ENCODE results near the gene TOX3.

Gene TOX3

GRCh38 chr16:52537516-52537915 lies 9.4 kb downstream of the TOX3 start:
- no peak for TF ChIP-seq FOXM1 (IDR thresholded peaks at IDR 0.05; ENCODE audit: borderline replicate concordance, low read depth)
- no peak for TF ChIP-seq TAF1 (IDR thresholded peaks at IDR 0.05; ENCODE audit: low read depth)
- no peak for TF ChIP-seq CEBPB (IDR thresholded peaks at IDR 0.05)
- no peak for TF ChIP-seq ZBTB7A (IDR thresholded peaks at IDR 0.05; ENCODE audit: low read depth)
- TF ChIP-seq CREB1 (IDR thresholded peaks at IDR 0.05; ENCODE audit: low read depth) = no peak
- TF ChIP-seq YY1 (IDR thresholded peaks at IDR 0.05; ENCODE audit: low read depth) = no peak
- no peak for TF ChIP-seq REST (IDR thresholded peaks at IDR 0.05; ENCODE audit: low read depth)
- no peak for TF ChIP-seq TEAD4 (IDR thresholded peaks at IDR 0.05)
- TF ChIP-seq MAX (IDR thresholded peaks at IDR 0.05) = no peak
- TF ChIP-seq EGR1 (IDR thresholded peaks at IDR 0.05) = no peak
- TF ChIP-seq USF1 (IDR thresholded peaks at IDR 0.05) = no peak
- TF ChIP-seq RAD21 (IDR thresholded peaks at IDR 0.05; ENCODE audit: low read depth) = no peak
- no peak for TF ChIP-seq NFIC (IDR thresholded peaks at IDR 0.05)

GRCh38 chr16:52535076-52535475 lies 11.9 kb downstream of the TOX3 start:
- no peak for TF ChIP-seq ZBTB7A (IDR thresholded peaks at IDR 0.05; ENCODE audit: low read depth)
- TF ChIP-seq USF1 (IDR thresholded peaks at IDR 0.05) = no peak
- no peak for TF ChIP-seq EP300 (IDR thresholded peaks at IDR 0.05; ENCODE audit: borderline replicate concordance)
- no peak for TF ChIP-seq MAX (IDR thresholded peaks at IDR 0.05)
- no peak for TF ChIP-seq REST (IDR thresholded peaks at IDR 0.05; ENCODE audit: low read depth)
- TF ChIP-seq FOXM1 (IDR thresholded peaks at IDR 0.05; ENCODE audit: borderline replicate concordance, low read depth) = no peak
- no peak for TF ChIP-seq NFIC (IDR thresholded peaks at IDR 0.05)
- no peak for TF ChIP-seq TAF1 (IDR thresholded peaks at IDR 0.05; ENCODE audit: low read depth)
- no peak for TF ChIP-seq CEBPB (IDR thresholded peaks at IDR 0.05)
- no peak for TF ChIP-seq EGR1 (IDR thresholded peaks at IDR 0.05)

GRCh38 chr16:52533296-52533695 lies 13.6 kb downstream of the TOX3 start:
- TF ChIP-seq NFIC (IDR thresholded peaks at IDR 0.05) = no peak
- no peak for TF ChIP-seq TEAD4 (IDR thresholded peaks at IDR 0.05)
- TF ChIP-seq TCF12 (IDR thresholded peaks at IDR 0.05; ENCODE audit: low read depth) = no peak
- TF ChIP-seq CEBPB (IDR thresholded peaks at IDR 0.05) = no peak
- TF ChIP-seq EGR1 (IDR thresholded peaks at IDR 0.05) = no peak
- TF ChIP-seq RAD21 (IDR thresholded peaks at IDR 0.05; ENCODE audit: low read depth) = no peak

GRCh38 chr16:52532384-52532783 lies 14.6 kb downstream of the TOX3 start:
- TF ChIP-seq FOXM1 (IDR thresholded peaks at IDR 0.05; ENCODE audit: borderline replicate concordance, low read depth) = no peak
- no peak for TF ChIP-seq YY1 (IDR thresholded peaks at IDR 0.05; ENCODE audit: low read depth)
- TF ChIP-seq TCF12 (IDR thresholded peaks at IDR 0.05; ENCODE audit: low read depth) = no peak
- no peak for TF ChIP-seq MAX (IDR thresholded peaks at IDR 0.05)
- TF ChIP-seq CREB1 (IDR thresholded peaks at IDR 0.05; ENCODE audit: low read depth) = no peak
- no peak for TF ChIP-seq EP300 (IDR thresholded peaks at IDR 0.05; ENCODE audit: borderline replicate concordance)
- no peak for TF ChIP-seq TEAD4 (IDR thresholded peaks at IDR 0.05)
- TF ChIP-seq NFIC (IDR thresholded peaks at IDR 0.05) = no peak
- no peak for TF ChIP-seq REST (IDR thresholded peaks at IDR 0.05; ENCODE audit: low read depth)

GRCh38 chr16:52529226-52529625 lies 17.7 kb downstream of the TOX3 start:
- TF ChIP-seq YY1 (IDR thresholded peaks at IDR 0.05; ENCODE audit: low read depth) = no peak
- no peak for TF ChIP-seq REST (IDR thresholded peaks at IDR 0.05; ENCODE audit: low read depth)
- no peak for TF ChIP-seq ZBTB7A (IDR thresholded peaks at IDR 0.05; ENCODE audit: low read depth)
- no peak for TF ChIP-seq MAX (IDR thresholded peaks at IDR 0.05)

Measured in Ishikawa (cell line).